K562 treated with DMSO at 1 percent for 12 hours (cell line): Measurements from ENCODE around the gene AKR1C3. TPM values are rescaled to one million over a fixed set of nuclear protein-coding genes. Genes with fewer than 3 reads are reported as not detected.

ENCODE experiments used
- total RNA-seq: library from RNA; unstranded; fragments of 300-600 nt; gene quantifications from 2 replicates; pipeline ENCODE4 v1.2.3, GENCODE V29; 2022; ENCODE audit not compliant: insufficient read depth

The AKR1C3 gene
- 7.3 and 14.9 TPM in 2 replicates for total RNA-seq

DNA sequence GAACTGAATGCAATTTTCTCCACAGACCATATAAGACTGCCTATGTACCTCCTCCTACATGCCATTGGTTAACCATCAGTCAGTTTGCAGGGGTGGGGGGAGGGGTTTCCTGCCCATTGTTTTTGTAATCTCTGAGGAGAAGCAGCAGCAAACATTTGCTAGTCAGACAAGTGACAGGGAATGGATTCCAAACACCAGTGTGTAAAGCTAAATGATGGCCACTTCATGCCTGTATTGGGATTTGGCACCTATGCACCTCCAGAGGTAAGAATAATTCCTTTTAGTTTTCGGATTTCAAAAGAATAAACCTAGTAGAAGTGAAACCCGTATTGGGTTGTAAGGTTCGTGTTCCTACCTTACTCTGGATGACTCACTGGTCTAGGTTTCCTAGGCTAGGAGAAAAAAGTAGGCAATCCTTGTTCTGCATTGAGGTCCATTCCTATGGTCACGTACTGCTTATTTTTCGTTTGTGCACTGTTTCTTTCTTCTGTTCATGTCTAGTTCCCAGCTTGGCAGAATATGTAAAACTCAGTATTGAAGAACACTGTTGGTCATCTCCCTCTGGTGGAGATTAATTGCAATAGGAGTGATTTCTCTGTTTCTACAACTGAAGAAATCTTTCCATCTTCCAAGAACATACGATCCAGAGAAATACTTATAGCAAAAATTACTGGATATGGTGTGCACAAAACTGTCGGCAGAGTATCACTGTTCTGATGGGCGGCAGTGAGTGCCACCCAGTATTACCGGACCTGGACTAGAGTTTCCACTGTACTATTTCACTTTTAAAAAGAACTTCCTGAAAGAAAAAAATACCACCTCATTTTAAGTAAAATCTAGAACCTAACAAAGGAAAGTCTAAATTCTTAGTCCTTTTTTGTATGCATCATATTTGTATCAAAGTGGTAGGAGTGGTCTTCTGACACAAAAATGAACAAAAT, at the start of gene AKR1C3:
AKR1C3 (plus strand) TSS at position 150 of the 941 bp plus-strand sequence; CDS start at position 181, 31 bp downstream.

Other genes with a start within 250 kb of the AKR1C3 start
- gene AKR1C1, start 131.0 kb upstream of the AKR1C3 start, total RNA-seq, result 49.7 and 62.5 TPM in 2 replicates
- 33.8 and 35.4 TPM in 2 replicates for gene AKR1C2, start 90.6 kb upstream of the AKR1C3 start, total RNA-seq
- not detected in 2 replicates for gene AKR1C8, start 90.7 kb downstream of the AKR1C3 start, total RNA-seq
- gene AKR1C4, start 102.4 kb downstream of the AKR1C3 start, total RNA-seq, result not detected in 2 replicates